CD14-positive monocyte (primary cell): ENCODE data around the gene CYB561D2. TPM values are rescaled to one million over a fixed set of nuclear protein-coding genes. Genes with fewer than 3 reads are reported as not detected.
A peak's percentile ranks its signal among the peaks of the same experiment; 100 is the strongest.

Source experiments
- DNase-seq, 3 donors: peaks; one replicate each; pipeline ENCODE4 v3.0.0-alpha.2; 2011 to 2022
- H2AFZ ChIP-seq: 2 replicates; pipeline ENCODE4 v1.6.0; 2012; ENCODE audit warnings: mild to moderate bottlenecking, low read depth, low read length, inconsistent platforms; ENCODE audit not compliant: insufficient read depth, poor library complexity, severe bottlenecking
- H3K27ac ChIP-seq, 2 donors: 1 replicate in 1 of 2; 2 replicates in 1 of 2; pipeline ENCODE4 v1.5.1; 2012 to 2013; ENCODE audit warnings: low read length in 2 of 2, control low read depth in 1 of 2, inconsistent platforms in 1 of 2, low read depth in 1 of 2, mild to moderate bottlenecking in 1 of 2
- H3K27me3 ChIP-seq, 2 donors: one replicate each; pipeline versions ENCODE4 v1.6.0 to v1.6.1; 2011 to 2013; ENCODE audit warnings: low read length in 2 of 2; ENCODE audit not compliant: control insufficient read depth in 2 of 2, insufficient read depth in 2 of 2
- H3K36me3 ChIP-seq, 2 donors: replicated peaks in 1 of 2; 1 replicate in 1 of 2; 2 replicates in 1 of 2; pipeline versions ENCODE4 v1.5.1 to v1.6.1; 2012 to 2013; ENCODE audit warnings: low read length in 2 of 2, control low read depth in 1 of 2, inconsistent platforms in 1 of 2, mild to moderate bottlenecking in 1 of 2; ENCODE audit not compliant: insufficient read depth in 2 of 2, control insufficient read depth in 1 of 2
- H3K4me1 ChIP-seq, 2 donors: 1 replicate in 1 of 2; 2 replicates in 1 of 2; pipeline versions ENCODE4 v1.5.1 to v1.6.1; 2012 to 2013; ENCODE audit warnings: low read length in 2 of 2, control low read depth in 1 of 2, inconsistent platforms in 1 of 2, mild to moderate bottlenecking in 1 of 2, moderate library complexity in 1 of 2; ENCODE audit not compliant: insufficient read depth in 2 of 2, control insufficient read depth in 1 of 2
- H3K4me2 ChIP-seq: replicated peaks from 2 replicates; pipeline ENCODE3; 2012; ENCODE audit warnings: low read length, moderate library complexity, mild to moderate bottlenecking; ENCODE audit not compliant: poor library complexity, severe bottlenecking; ENCODE audit errors: extremely low read depth
- H3K4me3 ChIP-seq, 3 experiments: fragments of 200-600 bp in 1 of 3; sonication (generic) in 1 of 3; replicated peaks in 1 of 3; 1 replicate in 2 of 3; 2 replicates in 1 of 3; pipeline ENCODE4 v1.5.1; 2011 to 2013; ENCODE audit warnings: low read length in 3 of 3, mild to moderate bottlenecking in 3 of 3, control low read depth in 2 of 3, low read depth in 2 of 3, inconsistent platforms in 1 of 3, moderate library complexity in 1 of 3
- H3K79me2 ChIP-seq: 2 replicates; pipeline ENCODE4 v1.6.0; 2012; ENCODE audit warnings: mild to moderate bottlenecking, control low read depth, inconsistent platforms, low read length, moderate library complexity; ENCODE audit not compliant: insufficient read depth
- H3K9ac ChIP-seq: 2 replicates; pipeline ENCODE4 v1.6.0; 2017; ENCODE audit warnings: low read length, mild to moderate bottlenecking; ENCODE audit not compliant: insufficient read depth, poor library complexity, severe bottlenecking
- H3K9me3 ChIP-seq, 2 donors: replicated peaks in 1 of 2; 1 replicate in 1 of 2; 2 replicates in 1 of 2; pipeline versions ENCODE4 v1.5.1 to v1.6.1; 2012 to 2013; ENCODE audit warnings: low read length in 2 of 2, control low read depth in 1 of 2; ENCODE audit not compliant: control insufficient read depth in 1 of 2, insufficient read depth in 1 of 2
- H4K20me1 ChIP-seq: 2 replicates; pipeline ENCODE4 v1.6.0; 2012; ENCODE audit warnings: mild to moderate bottlenecking, low read length, control low read depth, moderate library complexity; ENCODE audit not compliant: insufficient read depth
- H3K27ac Mint-ChIP-seq, 7 donors: one replicate each; pipeline ENCODE4 v1.8.0; 2020; ENCODE audit warnings: mild to moderate bottlenecking in 7 of 7, mixed read lengths in 7 of 7, moderate library complexity in 6 of 7, inconsistent platforms in 2 of 7
- H3K27me3 Mint-ChIP-seq, 3 donors: one replicate each; pipeline ENCODE4 v1.8.0; 2021 to 2022; ENCODE audit warnings: low read depth in 3 of 3, mild to moderate bottlenecking in 3 of 3, mixed read lengths in 3 of 3, moderate library complexity in 3 of 3, inconsistent platforms in 1 of 3
- H3K36me3 Mint-ChIP-seq, 2 donors: one replicate each; pipeline ENCODE4 v1.8.0; 2020; ENCODE audit warnings: mixed read lengths in 2 of 2, inconsistent platforms in 1 of 2, mild to moderate bottlenecking in 1 of 2
- H3K4me1 Mint-ChIP-seq: one replicate; pipeline ENCODE4 v1.8.0; 2020; ENCODE audit warnings: mild to moderate bottlenecking, mixed read lengths
- H3K4me3 Mint-ChIP-seq, 2 donors: one replicate each; pipeline ENCODE4 v1.8.0; 2020; ENCODE audit warnings: mild to moderate bottlenecking in 2 of 2, mixed read lengths in 2 of 2, moderate library complexity in 1 of 2
- H3K9me3 Mint-ChIP-seq, 7 donors: one replicate each; pipeline ENCODE4 v1.8.0; 2020 to 2022; ENCODE audit warnings: mixed read lengths in 7 of 7, mild to moderate bottlenecking in 6 of 7, moderate library complexity in 6 of 7, inconsistent platforms in 2 of 7
- CTCF ChIP-seq: fragments of 200-600 bp; IDR thresholded peaks from one replicate; pipeline ENCODE4 v1.8.0; 2022; ENCODE audit warnings: antibody characterized with exemption, mild to moderate bottlenecking
- WGBS: methylation state at CpG from one replicate; pipeline ENCODE4 v1.1.5; 2013; ENCODE audit warnings: missing lambda C conversion rate; ENCODE audit not compliant: insufficient coverage; 5-methylcytosine and 5-hydroxymethylcytosine counted together
- intact Hi-C, 2 donors: fragments of 100-400 bp; cut with micrococcal nuclease; formaldehyde crosslinking; loops; one replicate each; pipeline versions ENCODE4 v1.15.0 to v1.15.1; 2023
- polyA plus RNA-seq, 3 donors: library from polyadenylated mRNA; depleted of rRNA in 1 of 3; unstranded in 2 of 3; stranded (reverse) in 1 of 3; fragments of 300-500 nt in 2 of 3; fragments of >200 nt in 1 of 3; fragmentation: Illumina TruSeq in 2 of 3; gene quantifications; 1 replicate in 2 of 3; 2 replicates in 1 of 3; pipeline ENCODE4 v1.2.3, GENCODE V29; 2012 to 2021

Gene CYB561D2
- polyA plus RNA-seq, 3 donors, result 78.9 to 94.0 (median 82.5) TPM

GRCh38 chr3:50364573-50365079 is 14.0 kb downstream of the CYB561D2 start:
- peaks cover 15 to 19% of the 10 kb centered on the region in 2 donors for H3K4me1 ChIP-seq
- peak overlapping the region; percentile 77 to 87 for H3K4me3 Mint-ChIP-seq
- H3K27ac Mint-ChIP-seq, result no peak overlapping the region
- no peaks in the 10 kb centered on the region for H3K9me3 ChIP-seq
- no peaks in the 10 kb centered on the region for H3K79me2 ChIP-seq
- no peak for DNase-seq
- no peak overlapping the region for H3K9ac ChIP-seq
- 13% methylated on average over 39 of the region's 48 CpGs for WGBS
- intact Hi-C loops, result no loop called here
- peaks cover 0 to 3% (median 0%) of the 10 kb centered on the region in 7 donors for H3K9me3 Mint-ChIP-seq
- peak overlapping the region; percentile 23 to 77 (median 45) for H3K4me3 ChIP-seq
- H3K4me1 Mint-ChIP-seq, result peaks cover 17% of the 10 kb centered on the region
- no peaks in the 10 kb centered on the region for H3K36me3 Mint-ChIP-seq
- peaks cover 11 to 26% (median 12%) of the 10 kb centered on the region in 3 donors for H3K27me3 Mint-ChIP-seq
- H4K20me1 ChIP-seq, result no peaks in the 10 kb centered on the region
- peak overlapping the region; percentile 77 for H2AFZ ChIP-seq
- TF ChIP-seq CTCF, result no peak
- H3K27ac ChIP-seq, result no peak overlapping the region
- no peaks in the 10 kb centered on the region for H3K36me3 ChIP-seq
- peaks cover 0 to 12% of the 10 kb centered on the region in 2 donors for H3K27me3 ChIP-seq
- H3K4me2 ChIP-seq, result peak overlapping the region; percentile 91

- Histone ChIP-seq H3K4me1 (peaks cover 13 to 15% of the 10 kb centered on the region in 2 donors), H3K9me3 (no peaks in the 10 kb centered on the region), H2AFZ (peak overlapping the region; percentile 94), H3K27ac (no peak overlapping the region), H3K4me2 (peak overlapping the region; percentile 91), H3K27me3 (peaks cover 0 to 12% of the 10 kb centered on the region in 2 donors), H4K20me1 (no peaks in the 10 kb centered on the region), H3K79me2 (no peaks in the 10 kb centered on the region), H3K36me3 (no peaks in the 10 kb centered on the region), H3K9ac (peak overlapping the region; percentile 15), H3K4me3 (peak overlapping the region; percentile 41 to 77 (median 45))
- Mint-ChIP-seq H3K4me3 (peak overlapping the region; percentile 77 to 87), H3K4me1 (peaks cover 13% of the 10 kb centered on the region), H3K9me3 (peaks cover 0 to 3% (median 0%) of the 10 kb centered on the region in 7 donors), H3K27me3 (peaks cover 11 to 30% (median 14%) of the 10 kb centered on the region in 3 donors), H3K27ac (peak overlapping the region in 3 of 7 donors; percentile 11 to 72 (median 66)), H3K36me3 (no peaks in the 10 kb centered on the region)
- peak; percentile 71 to 77 (median 72) for DNase-seq
- WGBS, result under 1% methylated on average over 30 of the region's 53 CpGs
- TF ChIP-seq CTCF, result no peak
- intact Hi-C loops, result no loop called here
These were observed 14.6 kb downstream of the CYB561D2 start for GRCh38 chr3:50365080-50365841.
